Measurements from ENCODE around the gene GOLGA1. TPM values are rescaled to one million over a fixed set of nuclear protein-coding genes. Genes with fewer than 3 reads are reported as not detected.

Gene GOLGA1
- total and polyA plus RNA-seq, 2 of the 13 experiments (the other 11 are each of a cell fraction or from before 2014, with no cell fraction given) = 12.7 to 15.9 TPM

- no peak for TF ChIP-seq NFAT5 (CRISPR knock-in tag; IDR thresholded peaks at IDR 0.05)
- TF ChIP-seq ZNF18 (CRISPR knock-in tag; IDR thresholded peaks at IDR 0.05; ENCODE audit: insufficient replicate concordance) = no peak
- TF ChIP-seq ZNF878 (CRISPR knock-in tag; IDR thresholded peaks at IDR 0.05) = 0 out of 2 replicates have a peak, but pooled peaks have one; percentile 57
- no peak for TF ChIP-seq ZNF329 (CRISPR knock-in tag; IDR thresholded peaks at IDR 0.05; ENCODE audit: low read depth)
- TF ChIP-seq TEAD3 (CRISPR knock-in tag; optimal IDR thresholded peaks at IDR 0.05; ENCODE audit: borderline replicate concordance) = peak; percentile 92
- TF ChIP-seq KAT8 (CRISPR knock-in tag; IDR thresholded peaks at IDR 0.05) = 0 out of 2 replicates have a peak, but pooled peaks have one; percentile 45
- no peak for TF ChIP-seq KLF9 (CRISPR knock-in tag; IDR thresholded peaks at IDR 0.05; ENCODE audit: low read depth)
- peak; percentile 28; the same call in 1 of the 2 replicates for TF ChIP-seq HOXA3 (CRISPR knock-in tag; IDR thresholded peaks at IDR 0.05)
- no peak for TF ChIP-seq E2F1 (CRISPR knock-in tag; IDR thresholded peaks at IDR 0.05)
- peak; percentile 26; the same call in 1 of the 2 replicates for TF ChIP-seq ZBTB25 (CRISPR knock-in tag; IDR thresholded peaks at IDR 0.05)
- no peak for TF ChIP-seq SAFB2 (CRISPR knock-in tag; IDR thresholded peaks at IDR 0.05; ENCODE audit: borderline replicate concordance, low read depth)
- no peak for TF ChIP-seq PAWR (CRISPR knock-in tag; IDR thresholded peaks at IDR 0.05; ENCODE audit: borderline replicate concordance)
- TF ChIP-seq ZNF30 (CRISPR knock-in tag; IDR thresholded peaks at IDR 0.05) = no peak
- no peak for TF ChIP-seq ZNF547 (CRISPR knock-in tag; IDR thresholded peaks at IDR 0.05)
- TF ChIP-seq ZNF3 (CRISPR knock-in tag; IDR thresholded peaks at IDR 0.05) = peak; percentile 71; the same call in 1 of the 2 replicates
- TF ChIP-seq IKZF4 (CRISPR knock-in tag; IDR thresholded peaks at IDR 0.05; ENCODE audit: borderline replicate concordance, low read depth, not compliant biosample characterization) = no peak
- no peak for TF ChIP-seq ZFP36 (IDR thresholded peaks at IDR 0.05; ENCODE audit: borderline replicate concordance, low read depth, low read length, partially characterized antibody)
- no peak for TF ChIP-seq SRSF4 (IDR thresholded peaks at IDR 0.05; ENCODE audit: low read depth, low read length, poor library complexity, severe bottlenecking)
- peak; percentile 45; the same call in 1 of the 2 replicates for TF ChIP-seq FOXO1 (CRISPR knock-in tag; IDR thresholded peaks at IDR 0.05)
- peak; percentile 97 for TF ChIP-seq CEBPG (CRISPR knock-in tag; IDR thresholded peaks at IDR 0.05)
These were observed 43.1 kb downstream of the GOLGA1 start (continued) for GRCh38 chr9:124897570-124898460.

All from HepG2 (cell line).